Fibroblast of the conjunctiva (primary cell): Measurements from ENCODE around the gene PERCC1.
"Not testable (repeated sequence)": the region's sequence is repeated elsewhere in the genome, so short reads cannot be mapped to it uniquely, and the experiment has no call there.

ENCODE experiments used
- DNase-seq: peaks from one replicate; pipeline ENCODE4 v3.0.0-alpha.2; 2010; ENCODE audit warnings: low read depth

PERCC1 gene

DNA sequence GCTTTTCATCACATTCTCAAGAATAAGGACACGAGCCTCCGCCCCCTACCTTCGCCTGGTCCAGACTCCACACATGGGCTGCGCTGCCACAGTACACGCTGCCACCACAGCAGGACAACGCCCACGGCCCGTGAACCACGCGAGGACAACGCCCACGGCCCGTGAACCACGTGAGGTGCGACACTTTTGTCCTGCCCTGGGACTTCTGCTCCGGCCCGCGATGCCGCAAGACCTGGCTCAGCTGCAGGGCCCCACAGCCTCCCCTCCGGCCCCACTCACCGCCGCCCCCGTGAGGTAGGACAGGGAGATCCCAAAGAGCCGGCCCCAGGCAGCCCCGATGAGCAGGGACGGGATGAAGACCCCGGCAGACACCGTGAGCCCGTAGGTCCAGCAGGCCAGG, 19.3 kb downstream of the PERCC1 start:
- DNase-seq: no peak

DNA sequence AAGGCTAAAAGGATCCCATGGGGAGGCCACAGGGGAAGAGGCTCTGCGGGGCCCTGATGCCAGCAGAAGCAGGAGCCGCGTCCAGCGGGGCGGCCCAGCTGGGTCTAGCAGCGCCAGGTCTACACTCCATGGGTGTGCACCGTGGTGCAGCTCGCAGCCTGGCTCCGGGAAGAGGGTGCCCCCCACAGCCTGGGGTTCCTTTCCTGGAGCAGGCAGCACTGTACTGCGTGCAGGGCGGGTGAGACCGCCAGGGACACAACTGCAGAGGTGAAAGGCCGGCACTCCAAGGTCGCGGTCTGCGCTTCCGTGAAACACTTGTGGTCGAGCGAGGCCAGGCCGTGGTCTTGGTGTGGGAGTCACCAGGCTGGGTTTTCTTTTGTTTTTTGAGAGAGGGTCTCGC, 20.0 kb downstream of the PERCC1 start:
- no peak for DNase-seq

GRCh38 chr16:1451702-1452392, 21.0 kb downstream of the PERCC1 start:
- DNase-seq: no peak

GRCh38 chr16:1452530-1452929, 21.7 kb downstream of the PERCC1 start:
- no peak for DNase-seq

DNA sequence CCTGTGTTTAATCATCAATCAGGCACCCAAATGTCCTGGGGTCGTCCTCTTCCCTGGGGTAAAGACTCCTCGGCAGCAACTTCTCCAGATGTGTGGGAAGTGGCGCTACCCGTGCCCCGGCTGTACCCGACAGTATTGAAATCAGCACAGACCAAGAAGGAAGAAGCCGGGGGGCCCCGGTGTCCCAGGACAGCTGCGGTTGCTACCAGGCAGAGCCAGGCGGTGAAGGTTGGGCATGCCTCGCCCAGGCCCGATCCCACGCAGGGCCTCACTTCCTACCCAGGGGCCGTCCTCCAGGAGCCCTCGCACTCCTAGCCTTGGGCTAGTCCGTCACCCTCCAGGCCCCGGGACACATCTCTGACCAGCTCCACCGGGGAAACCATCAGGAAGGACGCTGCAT, 22.4 kb downstream of the PERCC1 start:
- no peak for DNase-seq

DNA sequence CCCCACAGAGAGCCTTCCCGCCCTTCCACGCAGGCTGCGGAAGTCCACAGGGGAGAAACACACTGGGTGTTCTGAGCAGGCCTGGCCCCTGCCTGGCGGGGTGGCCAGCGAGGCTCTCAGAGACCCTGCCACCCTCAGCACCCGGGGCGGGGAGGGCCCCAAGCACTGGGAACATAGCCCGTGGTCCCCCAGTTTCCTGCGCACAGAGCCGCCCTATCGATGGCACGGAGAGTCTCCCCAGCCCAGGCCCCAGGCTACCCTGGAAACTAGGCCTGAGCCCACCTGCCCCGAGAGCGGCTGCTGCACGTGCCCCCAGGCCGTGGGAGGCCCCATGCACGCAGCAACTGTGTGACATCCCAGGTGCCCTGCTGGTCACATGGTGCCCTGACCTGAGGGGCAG, 23.7 kb downstream of the PERCC1 start:
- DNase-seq: no peak

GRCh38 chr16:1455190-1456171, 24.6 kb downstream of the PERCC1 start:
- DNase-seq: no peak

GRCh38 chr16:1456951-1457350, 26.1 kb downstream of the PERCC1 start:
- no peak for DNase-seq

- no peak for DNase-seq
Measured at GRCh38 chr16:1457489-1458245, 26.8 kb downstream of the PERCC1 start.

DNA sequence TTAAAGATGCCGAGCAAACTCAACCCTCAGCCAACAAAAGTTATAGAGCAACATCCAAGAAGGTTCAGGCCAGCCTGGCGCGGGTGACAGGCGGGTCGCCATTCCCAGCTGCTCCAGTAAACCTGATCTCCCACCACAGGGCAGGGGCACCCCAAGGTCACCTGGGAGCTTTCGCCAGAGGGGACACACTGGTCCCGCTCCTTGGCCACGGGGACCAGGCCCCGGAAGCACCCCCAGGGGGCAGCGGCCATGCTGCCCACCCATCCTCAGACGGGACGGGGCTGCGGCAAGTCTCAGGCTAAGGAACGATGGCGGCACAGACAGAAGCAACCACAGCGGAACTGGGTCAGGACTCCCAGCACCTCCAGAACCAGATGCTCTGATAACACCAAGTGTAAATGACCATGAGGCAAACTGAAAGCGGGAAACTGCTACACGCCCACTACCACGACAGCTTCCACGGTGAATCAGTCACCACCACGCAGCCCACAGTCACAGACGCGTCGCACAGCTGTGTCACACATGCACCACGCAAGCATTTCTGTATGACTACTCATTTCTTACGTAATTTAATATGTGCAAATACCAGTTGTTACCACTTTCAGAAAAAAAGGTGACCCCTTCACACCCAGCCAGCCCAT, 27.6 kb downstream of the PERCC1 start:
- no peak for DNase-seq

DNA sequence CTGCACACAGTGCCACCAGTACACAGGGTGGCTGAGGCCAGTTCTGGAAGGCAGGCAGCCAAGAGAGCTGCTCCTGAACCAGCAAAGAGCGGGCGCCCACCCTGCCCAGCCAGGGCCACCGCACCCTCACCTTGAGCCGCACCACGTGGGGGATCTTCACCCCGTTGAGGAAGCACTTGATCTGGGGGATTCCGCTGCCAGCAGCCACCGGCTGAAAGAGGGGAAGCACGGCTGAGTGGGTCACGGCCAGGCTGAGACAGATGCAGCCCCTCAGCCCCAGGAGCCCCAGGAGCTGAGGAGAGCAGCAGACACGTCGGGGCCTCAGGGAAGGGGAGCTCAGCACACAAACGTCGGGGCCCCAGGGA, 28.1 kb downstream of the PERCC1 start:
- DNase-seq: no peak

GRCh38 chr16:1459967-1460366, 29.1 kb downstream of the PERCC1 start:
- DNase-seq: no peak

GRCh38 chr16:1460602-1461138, 29.8 kb downstream of the PERCC1 start:
- DNase-seq: no peak

GRCh38 chr16:1461146-1461545, 30.3 kb downstream of the PERCC1 start:
- no peak for DNase-seq

DNA sequence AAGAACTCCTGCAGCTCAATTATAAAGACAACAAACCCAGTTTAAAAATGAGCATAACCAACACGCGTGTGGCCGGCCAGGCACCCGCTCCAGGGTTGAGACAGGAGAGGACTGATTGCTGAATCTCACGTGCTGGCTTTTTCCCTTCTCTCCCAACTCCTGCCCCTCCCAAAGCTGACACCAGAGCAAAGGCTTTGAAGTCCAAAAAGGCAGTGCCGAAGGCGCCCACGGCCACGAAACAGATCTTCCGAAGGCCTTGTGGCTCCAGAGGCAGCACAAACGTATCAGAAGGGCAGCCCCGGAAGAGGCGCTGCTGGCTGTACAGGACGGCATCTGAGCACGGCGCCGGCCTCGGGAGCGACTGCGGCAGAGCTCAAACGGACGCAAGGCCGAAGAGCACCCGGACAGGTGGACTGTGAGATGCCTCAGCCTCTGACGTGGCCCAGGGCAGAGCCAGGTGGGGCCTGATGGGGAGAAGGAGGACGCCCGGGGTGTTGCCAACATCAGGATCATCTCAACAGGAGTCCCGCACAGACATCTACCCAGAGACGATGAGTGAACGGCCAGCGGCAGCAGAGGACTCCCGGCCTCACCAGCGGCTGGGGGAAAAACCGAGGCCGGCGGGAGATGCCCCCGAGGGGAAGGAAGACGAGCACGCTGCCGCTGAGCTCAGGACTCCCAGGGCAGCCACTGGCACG, 33.5 kb downstream of the PERCC1 start:
- no peak for DNase-seq

DNA sequence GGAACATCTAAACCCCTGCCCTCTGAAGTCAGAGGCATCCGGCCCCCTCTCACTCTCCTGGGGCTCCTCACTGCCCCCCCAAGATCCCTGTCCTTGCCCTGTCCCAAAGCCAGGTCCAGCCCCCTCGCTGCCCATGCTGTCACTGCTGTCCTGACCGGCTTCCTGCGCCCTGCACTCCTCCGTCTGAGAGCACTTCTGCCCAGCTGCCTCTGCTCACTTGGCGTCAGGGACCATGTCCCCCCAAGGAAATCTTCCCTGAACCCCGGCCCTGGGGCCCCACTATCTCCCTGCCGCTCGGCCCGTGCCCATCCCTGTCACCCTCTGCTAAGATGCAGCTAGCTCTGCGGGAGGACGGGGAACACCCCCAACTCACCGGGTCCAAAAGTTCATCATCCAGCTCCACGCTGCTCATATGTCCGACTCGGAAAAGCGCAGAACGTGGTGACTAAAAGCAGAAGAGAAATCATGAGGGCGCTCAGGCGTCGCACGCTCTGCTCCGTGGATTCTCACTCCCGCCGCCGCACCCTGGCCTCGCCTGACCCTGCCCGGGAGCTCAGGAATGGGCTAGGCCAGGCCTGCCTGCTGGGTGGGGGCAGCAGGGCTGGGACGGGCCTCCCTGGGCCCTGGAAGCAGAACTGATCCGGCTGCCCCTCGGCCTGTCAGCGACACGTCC, 34.2 kb downstream of the PERCC1 start:
- DNase-seq: no peak

DNA sequence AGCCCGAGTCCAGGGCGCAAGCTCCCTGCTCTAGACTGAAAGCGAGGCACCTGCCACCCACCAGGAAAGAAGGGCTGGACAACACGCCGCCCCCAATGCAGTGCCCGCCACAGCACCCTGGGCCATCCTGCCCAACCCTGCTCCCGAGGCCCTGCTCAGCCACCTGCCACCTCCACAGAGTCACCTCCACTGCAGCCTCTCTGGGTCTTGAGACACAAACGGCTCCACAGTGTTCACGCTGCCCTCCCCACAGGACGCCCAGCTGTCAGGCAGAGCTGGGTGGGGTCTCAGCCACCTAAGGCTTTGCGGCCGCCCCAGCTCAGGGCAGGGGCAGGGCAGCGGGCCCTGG, 34.7 kb downstream of the PERCC1 start:
- DNase-seq: no peak

DNA sequence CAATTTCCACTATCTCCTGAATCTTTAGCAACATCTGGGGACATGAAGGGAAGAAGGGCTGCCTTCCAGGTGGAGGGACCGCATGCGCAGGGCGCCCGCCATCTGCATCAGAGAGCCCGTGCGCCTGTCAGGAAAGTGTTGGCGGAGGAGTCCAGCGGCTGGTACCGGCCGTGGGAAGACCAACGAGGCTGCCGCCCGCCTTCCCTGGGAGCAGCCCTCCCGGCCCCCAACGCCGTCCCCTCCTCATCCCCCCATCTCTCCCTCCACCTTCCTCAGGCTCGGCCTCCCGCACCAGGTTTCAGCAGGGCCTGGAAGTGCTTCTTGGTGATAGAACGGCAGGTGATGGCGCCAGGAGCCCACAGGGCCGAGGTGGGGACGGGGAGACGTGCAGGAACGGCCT, 35.2 kb downstream of the PERCC1 start:
- no peak for DNase-seq

- no peak for DNase-seq
Measured at GRCh38 chr16:1466968-1467521, 36.2 kb downstream of the PERCC1 start.

GRCh38 chr16:1468426-1468810, 37.5 kb downstream of the PERCC1 start:
- no peak for DNase-seq

- not testable (repeated sequence) for DNase-seq
Measured at GRCh38 chr16:1469141-1469540, 38.3 kb downstream of the PERCC1 start.
